ENCODE data around the gene PPP1R12C. TPM values are rescaled to one million over a fixed set of nuclear protein-coding genes. Genes with fewer than 3 reads are reported as not detected.
A peak's percentile ranks its signal among the peaks of the same experiment; 100 is the strongest.

The PPP1R12C gene
- polyA plus RNA-seq, 3 donors, result 60.0 to 64.3 (median 64.1) TPM

DNA sequence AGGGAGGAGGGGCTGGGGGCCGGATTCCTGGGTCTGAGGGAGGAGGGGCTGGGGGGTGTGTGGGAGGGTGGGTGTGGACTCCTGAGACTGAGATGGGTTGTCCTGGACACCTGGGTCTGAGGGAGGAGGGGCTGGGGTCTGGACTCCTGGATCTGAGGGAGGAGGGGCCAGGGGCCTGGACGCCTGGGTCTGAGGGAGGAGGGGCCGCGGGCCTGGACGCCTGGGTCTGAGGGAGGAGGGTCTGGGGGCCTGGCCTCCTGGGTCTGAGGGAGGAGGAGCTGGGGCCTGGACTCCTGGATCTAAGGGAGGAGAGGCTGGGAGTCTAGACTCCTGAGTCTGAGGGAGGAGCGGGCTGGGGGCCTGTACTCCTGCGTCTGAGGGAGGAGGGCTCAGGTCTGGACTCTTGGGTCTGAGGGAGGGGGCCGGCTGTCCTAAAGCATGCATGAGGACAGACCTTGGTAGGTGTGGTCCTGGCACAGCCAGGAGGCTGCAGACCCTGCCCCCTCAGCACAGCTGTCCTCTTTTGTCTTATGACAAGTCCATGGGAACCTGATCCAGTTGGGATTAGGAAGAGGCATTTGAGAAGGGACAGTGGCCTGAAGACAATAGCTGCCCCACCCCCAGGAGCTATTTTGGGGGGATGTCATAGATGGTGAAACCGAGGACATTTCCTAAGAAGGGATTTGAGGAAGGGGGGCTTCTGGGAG lies 30.3 kb upstream of the PPP1R12C start:
- DNase-seq (ENCODE audit: low read depth in 3 of 3, low spot score in 2 of 3), result no peak

- no peak for DNase-seq (ENCODE audit: low read depth in 3 of 3, low spot score in 2 of 3)
These were observed 29.4 kb upstream of the PPP1R12C start for GRCh38 chr19:55146705-55147273.

- no peak for DNase-seq (ENCODE audit: low read depth in 3 of 3, low spot score in 2 of 3)
These were observed 28.8 kb upstream of the PPP1R12C start for GRCh38 chr19:55146078-55146704.

DNA sequence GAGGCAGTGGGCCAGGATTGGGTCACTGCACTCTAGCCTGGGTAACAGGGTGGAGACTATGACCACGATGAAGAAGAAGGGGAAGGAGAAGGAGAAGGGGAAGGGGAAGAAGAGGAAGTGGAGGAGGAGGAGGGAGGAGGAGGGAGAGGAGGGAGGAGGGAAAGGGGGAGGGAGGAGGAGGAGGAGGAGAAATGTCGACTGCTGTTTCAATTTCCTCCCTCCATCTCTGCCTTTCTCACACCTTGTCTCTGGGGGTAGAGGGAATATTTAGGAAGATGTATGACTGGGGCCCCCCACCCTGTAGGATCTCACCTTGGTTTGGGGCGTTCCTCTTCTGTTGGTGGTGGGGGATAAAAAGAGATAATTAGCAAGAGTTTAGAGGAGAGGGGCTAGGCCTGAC lies 27.8 kb upstream of the PPP1R12C start:
- no peak for DNase-seq (ENCODE audit: low read depth in 3 of 3, low spot score in 2 of 3)

DNA sequence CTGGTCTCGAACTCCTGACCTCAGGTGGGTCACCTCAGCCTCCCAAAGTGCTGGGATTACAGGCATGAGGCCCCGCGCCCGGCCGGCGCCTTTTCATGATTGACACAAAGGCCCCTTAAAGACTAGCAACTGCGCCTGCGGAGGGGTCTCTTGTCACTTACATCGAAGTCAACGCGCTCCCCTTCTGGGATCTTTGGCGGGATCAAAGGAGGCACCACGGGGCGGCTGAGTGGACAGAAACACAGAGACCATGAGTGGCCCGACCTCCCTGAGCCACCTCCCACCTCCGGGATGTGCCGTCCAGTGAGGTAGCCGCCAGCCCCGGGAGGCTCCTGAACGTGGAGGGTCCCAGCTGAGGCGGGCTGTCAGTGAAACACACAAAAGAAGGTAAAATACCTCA lies 24.3 kb upstream of the PPP1R12C start:
- DNase-seq (ENCODE audit: low read depth in 3 of 3, low spot score in 2 of 3), result no peak

DNA sequence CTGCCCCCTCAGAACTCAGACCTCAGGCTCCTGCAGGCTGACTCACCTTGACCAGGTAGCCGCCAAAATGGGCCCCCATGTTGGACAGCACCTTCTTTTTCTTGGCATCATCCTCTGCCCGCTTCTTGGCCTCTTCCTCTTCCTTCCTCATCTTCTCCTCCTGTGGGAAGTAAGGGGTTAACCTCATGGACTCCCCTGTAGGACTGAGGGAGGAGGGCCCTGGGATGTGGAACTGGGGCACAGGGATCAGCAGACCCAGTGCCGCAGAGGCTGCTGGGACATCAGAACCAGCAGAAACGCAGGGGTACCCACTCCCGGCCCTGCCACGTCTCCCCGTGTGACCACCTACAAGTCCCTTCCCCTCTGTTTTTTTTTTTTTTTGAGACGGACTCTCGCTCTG lies 20.5 kb upstream of the PPP1R12C start:
- DNase-seq (ENCODE audit: low read depth in 3 of 3, low spot score in 2 of 3), result no peak

- DNase-seq (ENCODE audit: low read depth in 3 of 3, low spot score in 2 of 3), result no peak
These were observed 19.1 kb upstream of the PPP1R12C start for GRCh38 chr19:55136399-55137102.

DNA sequence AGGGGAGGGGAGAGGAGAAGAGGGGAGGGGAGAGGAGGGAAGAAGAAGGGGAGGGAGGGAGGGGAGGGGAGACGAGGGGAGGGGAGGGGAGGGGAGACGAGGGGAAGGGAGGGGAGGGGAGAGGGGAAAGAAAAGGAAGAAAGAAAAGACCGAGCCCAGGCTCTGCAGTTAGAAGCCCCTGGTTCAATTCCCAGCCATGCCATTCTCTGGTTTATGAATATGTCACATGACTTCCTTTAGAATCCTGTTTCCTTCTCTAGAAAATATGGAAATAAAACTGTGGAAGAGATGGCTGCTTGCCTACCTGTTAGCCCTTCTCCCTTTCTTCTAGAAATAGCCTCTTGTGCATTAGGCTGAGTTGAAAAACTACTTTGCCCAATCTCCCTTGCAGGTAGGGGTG lies 17.3 kb upstream of the PPP1R12C start:
- DNase-seq (ENCODE audit: low read depth in 3 of 3, low spot score in 2 of 3), result no peak

- no peak for DNase-seq (ENCODE audit: low read depth in 3 of 3, low spot score in 2 of 3)
These were observed 16.4 kb upstream of the PPP1R12C start for GRCh38 chr19:55133639-55134444.

DNA sequence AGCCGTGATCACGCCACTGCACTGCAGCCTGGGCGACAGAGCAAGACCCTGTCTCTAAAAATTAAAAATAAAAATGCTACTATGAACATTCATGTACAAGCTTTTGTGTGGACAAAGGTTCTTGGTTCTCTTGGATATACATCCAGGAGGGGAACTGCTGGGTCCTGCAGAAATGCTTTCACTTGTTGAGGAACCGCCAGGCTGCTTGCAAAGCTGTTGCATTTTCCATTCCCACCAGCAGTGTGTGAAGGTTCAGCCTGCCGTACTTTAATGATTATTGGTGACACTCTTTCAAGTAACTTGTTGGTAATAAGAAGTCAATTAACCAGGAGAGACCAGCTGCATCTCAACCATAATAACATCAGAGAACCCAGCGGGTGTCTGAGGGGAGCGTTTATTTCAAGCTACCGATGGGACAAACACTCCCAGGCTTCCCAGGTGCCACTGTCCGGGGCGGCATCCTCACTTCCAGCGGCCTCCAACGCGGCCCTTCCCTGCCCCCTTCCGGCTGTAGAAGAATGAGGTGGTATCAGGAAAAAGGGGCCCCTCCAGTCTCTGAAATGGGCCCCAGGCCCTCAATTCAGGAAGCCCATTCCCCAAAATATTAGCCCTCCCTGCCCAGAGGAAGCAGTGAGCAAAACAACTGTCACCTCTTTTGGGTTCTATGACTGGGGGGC lies 15.2 kb upstream of the PPP1R12C start:
- no peak for DNase-seq (ENCODE audit: low read depth in 3 of 3, low spot score in 2 of 3)

DNA sequence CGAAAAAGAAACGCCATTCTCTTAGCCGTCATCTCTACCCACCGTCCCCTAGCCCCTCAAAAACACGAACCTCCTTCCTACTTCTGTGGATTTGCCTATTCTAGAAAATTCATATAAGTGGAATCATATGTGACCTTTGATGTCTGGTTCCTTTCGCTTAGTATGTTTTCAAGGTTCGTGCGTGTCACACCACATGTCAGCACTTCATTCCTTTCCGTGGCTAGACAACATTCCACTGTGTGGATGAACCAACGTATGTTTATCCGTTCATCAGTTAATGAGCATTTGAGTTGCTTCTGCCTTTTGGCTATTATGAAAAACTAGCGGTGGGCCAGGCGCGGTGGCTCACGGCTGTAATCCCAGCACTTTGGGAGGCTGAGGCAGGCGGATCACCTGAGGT lies 14.0 kb upstream of the PPP1R12C start:
- DNase-seq (ENCODE audit: low read depth in 3 of 3, low spot score in 2 of 3), result no peak

- no peak for DNase-seq (ENCODE audit: low read depth in 3 of 3, low spot score in 2 of 3)
These were observed 1.6 kb upstream of the PPP1R12C start for GRCh38 chr19:55119053-55119452.

DNA sequence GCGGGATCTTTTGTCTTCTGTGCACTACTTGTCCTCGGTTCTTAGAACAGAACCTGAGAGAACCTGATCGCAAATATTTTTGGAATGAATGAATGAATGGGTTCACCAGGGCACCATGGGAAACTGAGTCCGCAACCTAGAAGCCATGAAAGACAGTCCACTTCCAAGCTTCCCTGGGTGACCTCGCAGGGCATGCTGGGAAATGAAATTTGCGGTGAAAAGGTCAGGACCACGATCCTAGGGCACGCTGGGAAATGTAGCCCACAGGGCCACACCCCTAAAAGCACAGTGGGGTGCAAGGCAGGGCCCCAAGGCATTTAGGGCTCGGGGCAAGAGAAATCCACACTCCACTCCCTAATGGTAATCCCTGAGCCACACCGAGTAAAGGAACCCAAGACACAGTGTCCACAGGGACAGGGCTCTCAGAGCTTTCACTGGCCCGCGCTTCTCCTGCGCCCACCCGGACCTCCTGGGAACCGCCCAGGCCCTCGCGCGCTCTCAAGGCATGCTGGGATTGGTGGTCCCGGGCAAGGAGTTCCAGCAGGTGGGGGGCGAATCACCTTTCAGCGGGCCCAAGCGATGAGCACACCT lies 1.1 kb upstream of the PPP1R12C start:
- no peak for DNase-seq (ENCODE audit: low read depth in 3 of 3, low spot score in 2 of 3)

DNA sequence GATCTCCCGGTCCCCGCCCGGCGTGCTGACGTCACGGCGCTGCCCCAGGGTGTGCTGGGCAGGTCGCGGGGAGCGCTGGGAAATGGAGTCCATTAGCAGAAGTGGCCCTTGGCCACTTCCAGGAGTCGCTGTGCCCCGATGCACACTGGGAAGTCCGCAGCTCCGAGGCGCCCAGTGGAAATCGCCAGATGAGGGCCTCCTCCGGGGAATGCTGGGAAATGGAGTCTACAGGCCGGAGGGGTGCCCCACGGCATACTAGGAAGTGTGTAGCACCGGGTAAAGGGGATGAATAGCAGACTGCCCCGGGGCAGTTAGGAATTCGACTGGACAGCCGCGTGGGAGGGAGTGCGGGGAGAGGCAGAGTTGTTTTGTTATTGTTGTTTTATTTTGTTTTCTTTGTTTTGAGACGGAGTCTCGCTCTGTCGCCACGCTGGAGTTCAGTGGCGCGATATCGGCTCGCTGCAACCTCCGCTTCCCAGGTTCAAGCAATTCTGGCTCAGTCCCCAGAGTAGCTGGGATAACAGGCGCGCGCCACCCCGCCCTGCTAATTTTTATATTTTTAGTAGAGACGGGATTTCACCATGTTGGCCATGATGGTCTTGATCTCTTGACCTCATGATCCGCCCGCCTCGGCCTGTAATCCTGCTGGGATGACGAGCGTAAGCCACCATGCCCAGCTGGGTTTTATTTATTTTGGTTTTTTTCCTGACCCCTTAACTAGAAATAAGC lies 390 bp upstream of the PPP1R12C start:
- DNase-seq (ENCODE audit: low read depth in 3 of 3, low spot score in 2 of 3), result peak; percentile 93 to 96 (median 96)

- DNase-seq (ENCODE audit: low read depth in 3 of 3, low spot score in 2 of 3), result no peak
These were observed 1.1 kb downstream of the PPP1R12C start for GRCh38 chr19:55116232-55116858.

- DNase-seq (ENCODE audit: low read depth in 3 of 3, low spot score in 2 of 3), result no peak
These were observed 1.9 kb downstream of the PPP1R12C start for GRCh38 chr19:55115446-55116065.

GRCh38 chr19:55114566-55115145 lies 2.8 kb downstream of the PPP1R12C start:
- DNase-seq (ENCODE audit: low read depth in 3 of 3, low spot score in 2 of 3), result no peak

DNA sequence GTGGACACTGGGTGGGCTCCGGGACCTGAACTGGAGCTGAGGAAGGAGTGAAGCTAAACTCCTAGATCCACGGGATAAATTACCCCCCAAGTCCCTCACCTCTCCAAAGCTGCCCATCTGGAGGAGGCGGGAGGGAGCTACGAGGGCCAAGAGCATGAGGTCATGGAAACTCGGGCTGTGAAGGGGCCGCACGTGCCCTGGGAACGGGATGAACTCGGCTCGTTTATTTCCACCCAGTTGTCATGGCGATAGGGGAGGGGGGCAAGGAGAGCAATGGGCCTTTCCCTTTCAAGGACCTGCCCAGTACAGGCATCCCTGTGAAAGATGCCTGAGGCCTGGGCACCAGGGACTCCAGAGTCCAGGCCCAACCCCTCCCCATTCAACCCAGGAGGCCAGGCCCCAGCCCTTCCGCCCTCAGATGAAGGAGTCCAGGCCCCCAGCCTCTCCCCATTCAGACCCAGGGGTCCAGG lies 3.8 kb downstream of the PPP1R12C start:
- DNase-seq (ENCODE audit: low read depth in 3 of 3, low spot score in 2 of 3), result peak; percentile 66 to 86 (median 75)
